HEK293T (cell line): Measurements from ENCODE around the gene NUP205.

Experiments used
- BHLHE40 ChIP-seq: fragments of 450-650 bp; IDR thresholded peaks from 2 replicates; pipeline ENCODE4 v1.6.1; 2016; ENCODE audit warnings: mild to moderate bottlenecking, moderate library complexity, borderline replicate concordance
- FOXA1 ChIP-seq: fragments of 450-650 bp; IDR thresholded peaks from 2 replicates; pipeline ENCODE4 v1.6.1; 2016; ENCODE audit warnings: mild to moderate bottlenecking
- FOXK2 ChIP-seq: fragments of 450-650 bp; IDR thresholded peaks from 2 replicates; pipeline ENCODE4 v1.6.1; 2016; ENCODE audit warnings: mild to moderate bottlenecking
- FOXM1 ChIP-seq: fragments of 450-650 bp; IDR thresholded peaks from 2 replicates; pipeline ENCODE4 v1.6.1; 2017; ENCODE audit warnings: mild to moderate bottlenecking, borderline replicate concordance
- L3MBTL2 ChIP-seq: fragments of 450-650 bp; conservative IDR thresholded peaks from 2 replicates; pipeline ENCODE4 v1.6.1; 2016; ENCODE audit warnings: mild to moderate bottlenecking
- SP1 ChIP-seq: fragments of 450-650 bp; IDR thresholded peaks from 2 replicates; pipeline ENCODE4 v1.6.1; 2017
- SUZ12 ChIP-seq: fragments of 450-650 bp; IDR thresholded peaks from 2 replicates; pipeline ENCODE4 v1.6.1; 2016; ENCODE audit warnings: mild to moderate bottlenecking
- ZNF384 ChIP-seq: fragments of 450-650 bp; IDR thresholded peaks from 2 replicates; pipeline ENCODE4 v1.6.1; 2016
- TF ChIP-seq, protein P1 (sequence below): fragments of 450-650 bp; IDR thresholded peaks from 2 replicates; pipeline ENCODE4 v1.6.1; 2016

DNA sequence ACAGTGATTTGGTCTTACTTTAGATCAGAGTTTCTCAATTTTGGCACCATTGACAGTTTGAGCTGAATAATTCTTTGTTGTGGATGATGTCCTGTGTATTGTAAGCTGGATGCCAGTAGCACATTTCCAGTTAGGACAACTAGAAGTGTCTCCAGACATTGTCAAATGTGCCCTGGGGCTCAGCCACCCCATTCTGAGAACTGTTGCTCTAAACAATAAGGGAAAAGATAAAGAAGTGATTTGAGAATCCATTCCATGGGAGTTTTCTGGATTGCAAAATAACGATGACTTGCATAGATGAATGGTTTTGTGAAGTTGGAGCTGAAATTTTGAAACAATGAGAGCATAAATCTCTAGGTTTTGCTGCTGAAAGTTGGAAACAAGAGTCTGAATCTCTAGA lies 44.6 kb downstream of the NUP205 start:
- TF ChIP-seq ZNF384 = no peak
- TF ChIP-seq FOXA1 = no peak
- no peak for TF ChIP-seq SUZ12
- no peak for TF ChIP-seq FOXK2
- TF ChIP-seq SP1 = no peak
- no peak for TF ChIP-seq BHLHE40
- TF ChIP-seq, protein P1, sequence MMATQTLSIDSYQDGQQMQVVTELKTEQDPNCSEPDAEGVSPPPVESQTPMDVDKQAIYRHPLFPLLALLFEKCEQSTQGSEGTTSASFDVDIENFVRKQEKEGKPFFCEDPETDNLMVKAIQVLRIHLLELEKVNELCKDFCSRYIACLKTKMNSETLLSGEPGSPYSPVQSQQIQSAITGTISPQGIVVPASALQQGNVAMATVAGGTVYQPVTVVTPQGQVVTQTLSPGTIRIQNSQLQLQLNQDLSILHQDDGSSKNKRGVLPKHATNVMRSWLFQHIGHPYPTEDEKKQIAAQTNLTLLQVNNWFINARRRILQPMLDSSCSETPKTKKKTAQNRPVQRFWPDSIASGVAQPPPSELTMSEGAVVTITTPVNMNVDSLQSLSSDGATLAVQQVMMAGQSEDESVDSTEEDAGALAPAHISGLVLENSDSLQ = no peak
- no peak for TF ChIP-seq FOXM1
- no peak for TF ChIP-seq L3MBTL2
